Stimulated activated CD8-positive, alpha-beta memory T cell treated with anti-CD3 and anti-CD28 coated beads, Interleukin-12 subunit alpha, Interleukin-12 subunit beta, amount 100 ng/mL, for 4 hours (primary cell): Measurements from ENCODE around the gene BCL11B.

ENCODE experiments used
- DNase-seq: peaks from one replicate; pipeline ENCODE4 v3.0.0-alpha.2; 2020; ENCODE audit warnings: low read depth

BCL11B gene

DNA sequence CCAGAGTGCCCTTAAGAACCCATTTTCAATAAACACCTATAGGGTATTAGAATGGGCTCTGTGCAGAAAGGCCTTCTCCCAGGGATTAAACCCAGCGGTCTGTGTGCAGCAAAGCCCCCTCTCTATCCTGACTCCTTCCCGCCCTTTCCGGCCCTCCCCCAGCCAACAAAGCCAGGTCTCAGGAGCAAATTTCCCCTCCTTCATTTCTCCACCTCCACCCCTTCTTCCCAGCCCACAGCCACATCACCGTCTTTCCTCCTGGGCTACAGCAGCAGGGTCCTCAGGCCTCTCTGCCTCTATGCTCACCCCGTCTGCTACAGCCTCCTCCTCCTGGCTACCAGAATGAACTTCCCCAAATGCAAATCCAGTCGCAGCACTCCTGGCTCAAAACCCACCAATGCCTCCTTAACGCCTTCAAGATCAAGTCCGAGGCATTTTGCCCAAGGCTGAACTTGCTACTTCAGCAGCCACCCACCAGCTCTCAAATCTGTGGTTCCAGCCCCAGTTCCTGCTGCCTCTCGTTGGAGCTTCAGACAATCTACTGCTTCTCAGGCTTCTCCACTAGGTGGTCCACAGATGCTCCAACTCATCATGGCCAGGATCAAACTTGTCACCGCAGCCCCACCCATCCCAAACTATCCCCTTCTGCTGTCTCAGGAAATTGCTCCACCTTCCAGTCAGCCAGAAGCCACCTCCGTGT lies 134.8 kb downstream of the BCL11B start:
- DNase-seq, result no peak

DNA sequence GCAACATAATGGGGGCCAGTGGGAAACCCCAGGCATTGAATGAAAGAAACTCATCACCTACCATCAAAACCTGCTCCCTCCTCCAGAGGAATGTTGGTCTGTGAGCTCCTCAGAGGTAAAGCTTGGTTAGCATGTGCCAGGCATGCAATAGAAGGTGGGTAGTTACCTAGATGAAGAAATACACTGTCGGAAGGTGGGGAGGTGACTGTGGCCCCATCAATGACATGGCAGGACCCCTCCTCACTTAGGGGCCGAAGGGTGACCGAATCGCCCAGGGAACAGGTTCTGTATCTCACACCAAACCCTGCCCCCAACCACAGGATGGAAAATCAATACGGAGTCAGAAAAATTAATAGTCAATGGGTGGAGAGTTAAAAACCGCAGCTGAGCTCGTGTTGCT lies 135.6 kb downstream of the BCL11B start:
- no peak for DNase-seq

DNA sequence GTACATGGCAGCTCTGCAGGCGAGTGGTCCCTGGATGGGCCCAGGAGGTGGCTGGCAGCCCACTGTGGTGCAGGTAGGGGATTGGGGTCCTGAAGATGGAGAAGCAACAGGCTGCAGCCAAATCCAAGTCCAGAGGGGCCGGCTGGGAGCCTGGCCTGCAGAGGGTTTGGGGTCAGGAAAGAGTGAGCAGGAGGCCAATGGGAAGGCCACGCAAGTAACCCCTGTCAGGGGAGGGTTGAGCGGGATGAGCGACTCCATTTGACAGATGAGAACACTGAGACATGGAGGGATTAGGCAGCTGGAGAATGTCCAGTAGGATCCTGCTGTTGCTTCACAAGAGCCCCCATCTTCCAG lies 136.0 kb downstream of the BCL11B start:
- no peak for DNase-seq

DNA sequence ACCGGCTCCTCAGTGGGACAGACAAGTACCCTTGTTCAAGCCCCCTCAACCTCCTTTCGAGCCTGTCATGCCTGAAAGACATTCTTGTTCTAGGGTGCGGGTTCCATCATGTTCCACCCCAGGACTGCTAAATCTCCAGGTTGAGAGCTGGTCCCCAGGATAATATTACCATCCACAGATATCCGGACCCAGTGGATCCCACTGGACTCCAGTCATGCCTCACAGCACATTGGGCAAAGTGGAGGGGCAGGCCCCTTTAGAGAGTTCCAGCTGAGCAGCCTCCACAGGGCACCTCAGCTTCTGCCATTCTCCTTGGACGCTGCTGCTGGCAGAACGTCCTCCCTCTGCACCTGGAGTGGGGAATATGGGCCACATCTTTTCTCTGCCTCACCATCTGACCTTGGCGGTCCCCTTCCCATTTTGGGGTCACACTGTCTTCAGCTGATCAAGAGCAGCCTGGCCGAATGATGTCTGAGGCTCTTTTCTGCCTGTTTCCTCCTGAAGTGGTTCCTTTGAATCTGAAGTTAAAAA lies 137.4 kb downstream of the BCL11B start:
- DNase-seq, result no peak

DNA sequence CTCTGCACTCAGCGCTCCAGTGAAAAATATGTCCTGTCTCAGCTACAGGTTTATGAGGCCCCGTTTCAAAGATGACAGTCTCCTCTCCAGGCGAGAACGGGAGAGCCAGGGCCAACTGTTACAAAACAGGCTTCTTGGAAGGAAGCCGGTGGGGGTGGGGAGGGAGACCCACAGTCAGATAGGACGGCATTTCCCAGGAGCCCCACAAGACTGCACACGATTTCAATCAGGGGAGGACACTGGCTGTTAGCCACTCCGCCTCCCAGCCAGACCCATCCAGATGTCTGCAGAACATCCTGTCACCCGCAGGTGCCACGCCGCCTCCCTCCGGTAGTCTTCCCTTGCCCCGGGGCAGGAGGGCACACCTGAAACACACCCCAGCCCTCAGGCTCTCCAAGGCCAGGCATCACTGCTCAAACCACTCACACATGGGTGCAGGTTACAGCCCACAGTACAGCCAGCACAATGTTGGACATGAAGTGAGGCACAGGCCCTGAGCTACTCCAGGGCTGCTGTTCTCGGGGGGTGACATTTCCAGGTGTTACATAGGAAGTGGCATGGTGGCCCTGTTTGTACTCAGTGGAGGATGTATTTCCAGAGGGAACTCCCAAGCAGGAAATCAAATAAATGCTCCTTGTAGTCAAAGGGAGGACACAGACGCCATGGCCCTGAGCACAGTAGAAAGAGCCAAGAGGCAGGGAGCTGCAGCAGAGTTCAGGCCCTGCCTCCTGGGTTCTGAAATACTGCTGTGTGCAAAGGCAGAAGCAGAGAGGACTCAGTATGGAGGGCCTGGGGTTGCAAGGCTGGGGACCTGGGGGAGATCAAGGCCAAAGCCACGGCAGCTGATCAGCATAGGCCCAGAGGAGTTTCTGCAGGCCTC lies 138.1 kb downstream of the BCL11B start:
- no peak for DNase-seq

DNA sequence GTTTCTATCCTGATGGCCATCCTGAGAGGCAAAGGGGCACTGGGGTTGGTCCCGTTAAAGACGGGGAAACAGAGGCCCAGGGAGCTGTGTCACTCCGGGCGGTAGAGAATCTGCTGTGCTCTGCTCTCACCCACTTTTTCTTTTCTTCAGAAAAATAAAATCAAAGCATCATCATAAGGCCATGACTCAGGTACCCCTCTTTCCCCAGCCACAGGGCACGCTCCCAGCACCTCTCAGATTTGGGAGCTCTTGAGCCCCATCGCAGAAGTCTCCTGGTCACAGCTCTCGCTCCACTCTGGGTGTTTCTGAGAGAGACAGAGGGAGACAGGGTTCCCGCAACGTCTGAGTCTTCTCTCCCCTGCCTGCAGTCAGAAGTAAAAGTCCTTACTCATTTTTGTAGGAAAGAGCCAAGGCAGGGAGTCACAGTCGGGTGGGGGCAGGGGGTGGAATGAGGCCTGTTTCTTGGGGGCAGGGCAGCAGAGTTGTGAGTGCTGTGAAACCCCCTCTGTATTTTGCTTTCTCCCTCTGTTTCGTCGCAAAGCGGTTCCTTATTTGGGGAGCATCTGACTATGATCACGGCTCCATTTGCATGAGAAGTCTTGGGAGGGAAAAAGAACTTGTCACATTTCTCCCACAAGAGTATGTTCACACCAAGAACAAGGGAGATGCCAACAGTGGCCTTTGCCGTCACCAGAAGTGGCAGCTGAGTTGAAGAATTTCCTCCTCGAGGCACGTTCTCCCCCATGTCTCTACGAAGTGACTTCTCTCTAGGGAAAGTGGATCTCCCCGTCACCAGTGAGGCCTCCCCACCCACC lies 139.0 kb downstream of the BCL11B start:
- no peak for DNase-seq

DNA sequence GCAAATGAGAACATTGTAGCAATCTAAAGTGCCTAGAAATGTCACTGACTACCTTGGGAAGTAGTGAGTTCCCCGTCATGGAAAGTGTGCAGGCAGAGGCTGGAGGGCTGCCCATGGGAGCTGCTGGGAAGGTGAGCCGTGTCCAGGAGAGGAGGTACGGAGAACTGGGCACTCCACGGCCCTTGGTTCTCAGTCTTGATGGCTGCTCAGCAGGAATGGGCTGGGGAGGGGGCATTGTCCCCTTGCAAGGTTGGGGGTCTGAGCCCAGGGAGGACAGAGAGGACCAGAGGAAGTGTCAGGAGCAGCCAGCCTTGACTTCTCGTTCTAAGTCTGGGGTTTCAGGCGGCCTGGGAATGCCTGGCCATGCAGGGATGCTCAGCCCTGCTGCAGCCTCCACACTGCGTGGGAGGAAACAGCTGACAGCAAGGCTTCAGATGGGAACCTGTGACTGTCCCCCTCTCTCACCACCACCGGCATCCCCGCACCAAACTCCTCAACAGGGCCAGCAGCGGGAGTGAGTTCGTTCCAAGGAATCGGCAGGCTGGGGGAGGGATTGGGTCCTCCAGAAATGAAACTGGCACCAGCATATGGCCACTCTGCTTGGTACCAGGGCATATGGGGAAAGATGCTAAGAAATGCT lies 140.2 kb downstream of the BCL11B start:
- no peak for DNase-seq

DNA sequence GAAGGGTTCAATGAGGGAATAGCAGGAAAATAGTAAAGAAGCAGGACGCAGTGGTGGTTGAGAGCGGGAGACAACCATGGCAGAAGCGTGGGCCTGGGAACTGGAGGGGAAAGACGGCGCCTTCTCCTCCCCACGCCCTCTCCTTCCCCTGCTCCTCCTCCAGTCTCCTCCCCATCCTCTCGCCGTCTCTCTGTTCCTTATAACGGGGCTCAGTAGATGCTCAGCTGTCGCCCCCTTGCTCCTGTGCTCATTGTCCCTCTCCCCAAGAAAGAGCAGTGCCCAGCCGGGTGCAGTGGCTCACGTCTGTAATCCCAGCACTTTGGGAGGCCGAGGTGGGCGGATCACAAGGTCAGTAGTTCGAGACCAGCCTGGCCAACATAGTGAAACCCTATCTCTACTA lies 142.0 kb downstream of the BCL11B start:
- DNase-seq, result no peak

DNA sequence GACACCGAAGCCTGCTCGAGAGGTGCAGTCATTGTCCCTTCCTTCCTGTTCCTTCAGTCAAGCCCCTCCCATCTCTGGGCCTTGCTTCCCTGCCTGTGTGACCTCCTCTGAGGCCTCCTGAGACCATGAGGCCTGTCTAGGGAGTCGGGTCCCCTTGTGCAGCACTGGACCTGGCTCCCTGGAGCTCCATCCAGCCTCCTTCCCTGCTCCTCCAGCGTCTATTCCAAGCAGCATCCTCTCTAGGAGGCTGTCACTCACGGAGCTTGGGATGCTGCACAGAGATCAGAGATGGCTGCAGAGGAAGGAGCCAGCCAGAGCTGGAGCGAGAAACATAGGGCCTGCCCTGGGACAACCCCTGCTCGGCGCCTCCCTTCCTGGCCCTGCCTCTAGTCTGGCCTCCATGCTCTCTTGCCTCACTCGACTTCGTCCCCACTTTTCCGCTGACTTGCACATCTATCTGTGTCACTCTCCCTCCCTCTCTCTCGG lies 142.7 kb downstream of the BCL11B start:
- DNase-seq, result no peak

DNA sequence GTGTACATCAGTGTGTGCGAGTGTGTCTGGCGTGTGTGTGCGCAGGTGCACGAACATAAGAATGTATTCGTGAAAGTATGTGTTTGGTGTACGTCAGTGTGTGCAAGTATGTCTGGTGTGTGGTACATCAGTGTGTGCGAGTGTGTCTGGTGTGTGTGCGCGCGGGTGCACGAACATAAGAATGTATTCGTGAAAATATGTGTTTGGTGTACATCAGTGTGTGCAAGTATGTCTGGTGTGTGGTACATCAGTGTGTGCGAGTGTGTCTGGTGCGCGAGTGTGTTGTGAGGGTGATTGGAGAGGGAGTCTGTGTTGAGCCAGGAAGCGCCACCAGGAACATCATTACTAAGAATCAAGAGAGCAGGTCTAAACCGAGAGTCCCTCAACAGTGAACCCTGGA lies 143.8 kb downstream of the BCL11B start:
- DNase-seq, result no peak

DNA sequence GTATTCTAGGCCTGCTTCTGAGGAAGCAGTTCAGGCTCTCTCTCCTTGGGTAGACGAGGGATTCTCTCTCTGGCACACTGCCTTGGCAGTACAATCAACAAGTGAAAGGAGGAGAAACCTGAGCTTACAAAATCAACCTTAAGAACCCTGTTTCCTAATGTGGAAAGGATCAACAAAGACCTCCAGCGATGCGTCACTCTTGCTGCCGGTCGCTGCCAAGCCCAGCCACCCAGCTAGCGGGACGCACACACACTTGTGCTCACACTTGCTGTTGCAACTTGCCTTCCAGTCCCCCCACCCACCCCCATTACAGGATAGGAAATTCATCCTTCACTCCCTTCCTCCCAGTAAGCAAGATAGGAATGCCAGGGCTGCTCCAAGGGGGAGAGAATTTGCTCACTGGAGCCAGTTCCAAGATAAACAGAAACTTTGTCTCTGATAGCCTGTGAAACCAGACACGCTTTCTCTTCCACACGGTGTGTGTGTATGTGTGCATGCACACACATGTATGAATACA lies 144.3 kb downstream of the BCL11B start:
- no peak for DNase-seq

DNA sequence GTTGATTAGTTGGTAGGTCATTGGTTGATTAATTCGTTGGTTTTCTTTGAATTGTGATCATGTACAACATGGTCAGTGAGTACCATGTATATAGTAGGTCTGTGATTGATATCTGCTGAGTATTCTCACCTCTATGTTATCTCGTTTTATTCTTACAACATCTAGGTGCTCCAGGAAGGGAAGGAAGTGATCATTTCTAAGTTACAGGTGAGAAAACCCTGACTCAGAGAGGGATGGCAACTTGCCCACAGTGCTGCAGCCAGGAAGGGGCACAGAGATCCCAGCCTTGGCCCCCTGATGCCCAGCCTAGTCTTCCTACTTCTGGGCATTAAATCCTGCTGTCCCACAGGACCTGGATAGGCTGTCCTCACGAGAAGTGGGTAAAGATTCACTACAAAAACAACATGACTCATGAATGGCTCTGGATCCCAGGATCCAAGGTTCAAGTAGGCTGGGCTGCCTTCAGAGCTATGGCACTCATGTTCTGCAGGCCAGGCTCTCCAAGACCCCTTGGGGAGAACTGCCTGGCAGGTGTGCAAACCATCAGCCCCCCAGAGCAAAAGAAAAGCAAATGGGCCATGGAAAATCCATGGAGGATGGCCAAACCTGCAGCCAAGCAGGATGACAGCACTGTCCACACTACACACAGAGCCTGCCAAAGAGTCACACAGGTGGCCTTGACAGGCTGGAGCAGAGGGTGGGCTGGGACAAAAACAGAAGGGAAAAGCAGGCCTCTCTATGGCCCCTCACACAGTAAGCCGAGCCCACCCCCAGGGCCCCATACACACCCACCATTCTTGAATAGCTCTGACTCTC lies 146.2 kb downstream of the BCL11B start:
- DNase-seq, result no peak

DNA sequence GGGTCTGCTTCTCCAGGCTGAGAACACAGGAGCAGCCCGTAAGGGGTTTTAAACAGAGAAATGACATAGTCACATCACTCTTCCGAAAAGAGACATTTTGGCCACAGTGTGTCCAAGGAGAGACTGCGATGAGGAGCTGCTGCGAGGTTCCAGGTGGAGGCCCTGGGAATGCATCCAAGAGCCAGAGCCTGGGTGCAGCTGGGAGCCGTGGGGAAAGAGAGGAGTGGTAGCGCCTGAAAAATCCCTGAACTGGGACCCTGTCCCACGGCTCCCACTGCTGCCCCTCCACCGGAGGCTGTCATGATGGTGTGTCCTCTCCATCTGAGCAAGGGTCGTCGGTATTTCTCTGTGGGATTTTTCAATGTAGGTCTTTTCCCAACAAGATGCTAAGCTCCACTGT lies 146.9 kb downstream of the BCL11B start:
- no peak for DNase-seq

DNA sequence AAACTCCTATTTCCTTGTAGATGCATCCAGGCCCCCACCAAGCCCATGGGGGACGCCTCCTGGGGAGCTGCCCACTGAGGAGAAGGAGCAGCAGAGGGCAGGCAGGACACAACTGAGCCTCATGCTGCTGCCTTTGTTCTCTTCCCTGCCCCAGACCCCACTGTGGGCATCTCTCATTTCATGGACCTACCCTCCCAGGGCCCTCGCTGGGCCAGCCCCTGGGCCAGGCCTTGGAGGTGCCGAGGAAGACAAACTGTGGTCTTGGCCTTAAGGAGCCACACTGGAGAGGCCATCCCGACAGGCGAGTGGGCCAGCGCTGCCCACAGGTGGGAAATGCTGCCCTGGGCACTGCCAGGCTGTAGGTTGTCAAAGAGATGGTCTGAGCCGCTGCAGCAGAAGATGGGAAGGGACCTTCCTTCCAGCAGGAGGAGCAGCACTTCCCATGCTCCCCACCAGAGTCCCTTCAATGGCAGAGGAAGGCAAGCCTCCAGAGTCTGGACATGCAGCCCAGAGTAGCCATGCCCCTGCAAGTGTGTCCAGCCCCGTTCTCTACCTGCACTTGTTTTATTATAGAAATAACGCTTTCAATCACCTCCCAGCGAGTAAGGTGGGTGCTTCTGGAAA lies 147.4 kb downstream of the BCL11B start:
- DNase-seq, result no peak

DNA sequence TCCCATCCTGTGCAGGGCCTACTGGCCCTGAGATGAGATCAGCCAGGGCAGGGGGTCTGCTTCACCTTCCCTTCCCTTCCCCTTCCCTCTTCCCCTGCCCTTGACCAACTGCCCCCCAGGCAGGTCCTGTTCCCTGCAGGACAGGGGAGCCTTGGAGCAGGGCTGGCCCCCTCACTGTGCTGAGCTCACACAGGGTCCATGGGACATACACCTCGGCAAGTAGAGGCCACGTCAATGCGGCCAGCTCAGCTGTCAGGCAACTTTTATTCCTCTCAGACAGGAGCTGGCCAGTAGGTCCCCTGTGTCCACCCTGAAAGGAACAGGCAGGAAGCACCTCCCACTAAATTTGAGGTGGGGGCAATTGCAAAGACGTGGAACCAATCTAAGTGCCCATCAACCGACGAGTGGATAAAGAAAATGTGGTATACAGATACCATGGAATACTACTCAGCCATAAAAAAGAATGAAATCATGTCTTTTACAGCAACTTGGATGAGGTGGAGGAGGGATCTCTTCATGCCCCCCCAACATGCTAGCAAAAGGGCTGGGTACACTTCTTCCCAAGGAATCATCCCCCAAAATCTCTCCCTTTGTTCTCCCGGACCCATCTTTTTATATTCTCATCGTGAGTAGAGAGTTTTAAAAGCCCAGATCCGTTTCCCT lies 148.7 kb downstream of the BCL11B start:
- no peak for DNase-seq

DNA sequence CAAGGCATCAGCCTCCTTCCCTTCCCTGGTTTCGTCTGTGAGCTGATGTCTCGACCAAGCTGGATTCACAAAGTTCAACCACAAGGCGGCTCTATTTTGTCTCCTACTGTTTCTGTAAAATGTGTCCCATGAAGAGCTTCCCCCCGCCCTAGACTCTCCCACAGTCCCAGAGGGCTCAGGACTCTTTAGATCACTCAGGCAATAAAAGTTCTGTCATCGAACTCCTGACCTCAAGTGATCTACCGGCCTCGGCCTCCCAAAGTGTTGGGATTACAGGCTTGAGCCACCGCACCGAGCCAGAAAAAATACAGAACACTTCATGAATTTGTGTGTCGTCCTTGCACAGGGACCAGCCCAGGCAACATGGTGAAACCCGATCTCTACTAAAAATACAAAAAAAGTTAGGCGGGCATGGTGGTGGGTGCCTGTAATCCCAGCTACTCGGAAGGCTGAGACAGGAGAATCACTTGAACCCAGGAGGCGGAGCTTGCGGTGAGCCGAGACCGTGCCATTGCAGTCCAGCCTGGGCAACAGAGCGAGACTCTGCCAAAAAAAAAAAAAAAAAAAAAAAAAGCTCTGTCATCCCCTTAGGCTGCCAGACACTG lies 149.4 kb downstream of the BCL11B start:
- no peak for DNase-seq

DNA sequence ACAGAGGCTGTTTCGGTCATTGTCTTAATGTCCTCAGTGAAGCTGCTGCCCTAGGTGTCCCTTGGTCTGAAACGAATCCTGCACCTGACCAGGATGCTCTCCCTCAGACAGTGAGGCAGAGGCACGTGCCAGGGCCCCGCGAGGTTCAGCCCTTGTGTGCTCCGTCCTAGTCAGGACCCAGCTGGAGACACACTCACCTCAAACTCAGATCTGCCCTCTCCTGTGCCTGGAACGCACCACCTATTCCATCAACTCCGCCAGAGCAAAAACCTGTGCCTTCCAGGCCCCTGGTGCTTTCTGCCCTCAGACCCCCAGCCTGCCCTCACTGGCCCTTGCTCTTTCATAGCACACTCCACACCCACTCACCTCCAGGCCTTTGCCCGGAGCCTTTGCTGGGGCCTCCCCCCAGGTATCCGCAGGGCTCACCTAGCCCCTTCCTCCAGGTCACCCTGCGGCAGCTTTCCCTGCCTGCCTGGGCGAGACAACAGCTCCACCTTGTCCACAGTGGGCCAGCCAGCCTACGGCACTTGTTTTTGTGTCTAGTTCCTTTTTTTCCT lies 150.6 kb downstream of the BCL11B start:
- DNase-seq, result no peak

DNA sequence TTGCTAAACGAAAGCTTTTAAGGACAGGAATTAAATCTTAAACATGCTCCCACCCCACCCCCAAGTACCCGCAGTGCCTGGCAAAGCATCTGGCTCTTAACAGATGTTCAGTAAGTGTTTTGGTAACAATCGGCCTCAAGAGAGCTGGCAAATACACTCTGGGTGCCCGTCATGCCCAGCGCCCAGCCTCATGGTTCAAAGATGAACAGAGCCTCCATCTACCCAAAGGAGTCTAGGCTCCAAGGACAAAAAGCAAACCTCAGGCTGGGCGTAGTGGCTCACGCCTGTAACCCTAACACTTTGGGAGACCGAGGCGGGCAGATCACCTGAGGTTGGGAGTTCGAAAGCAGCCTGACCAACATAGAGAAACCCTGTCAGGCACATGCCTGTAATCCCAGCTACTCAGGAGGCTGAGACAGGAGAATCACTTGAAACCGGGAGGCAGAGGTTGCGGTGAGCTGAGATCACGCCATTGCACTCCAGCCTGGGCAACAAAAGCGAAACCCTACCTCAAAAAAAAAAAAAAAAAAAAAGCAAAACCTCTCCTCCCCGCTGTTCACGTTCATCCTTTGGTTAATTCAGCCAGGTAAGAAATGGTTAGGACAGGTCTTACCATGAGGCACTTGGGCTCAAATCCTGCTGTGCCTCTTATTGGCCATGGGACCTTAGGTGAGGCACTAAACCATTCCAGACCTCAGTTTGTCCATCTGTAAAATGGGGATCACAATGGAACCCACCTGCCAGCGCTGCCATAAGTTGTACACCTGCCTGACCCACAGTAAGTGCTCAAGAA lies 151.3 kb downstream of the BCL11B start:
- DNase-seq, result no peak
